GM12878 (cell line): ENCODE data around the gene CLPX.
A peak's percentile ranks its signal among the peaks of the same experiment; 100 is the strongest.

Experiments
- E4F1 ChIP-seq: fragments of 450-650 bp; IDR thresholded peaks from 2 replicates; pipeline ENCODE4 v1.6.1; 2018; ENCODE audit warnings: borderline replicate concordance, mild to moderate bottlenecking; ENCODE audit not compliant: partially characterized antibody
- EZH2 ChIP-seq: IDR thresholded peaks from 2 replicates; pipeline ENCODE4 v1.6.1; 2012; ENCODE audit warnings: low read depth, mild to moderate bottlenecking, control low read depth, inconsistent platforms, low read length, borderline replicate concordance; ENCODE audit not compliant: control insufficient read depth
- POLR2A ChIP-seq: IDR thresholded peaks from 2 replicates; pipeline ENCODE4 v1.6.1; 2011; ENCODE audit warnings: low read depth, mild to moderate bottlenecking, low read length
- POLR2AphosphoS5 ChIP-seq: IDR thresholded peaks from 2 replicates; pipeline ENCODE4 v1.6.1; 2011; ENCODE audit warnings: mild to moderate bottlenecking, low read length, inconsistent platforms
- RAD51 ChIP-seq: fragments of 450-650 bp; IDR thresholded peaks from 2 replicates; pipeline ENCODE4 v1.6.1; 2016; ENCODE audit warnings: moderate library complexity, mild to moderate bottlenecking, inconsistent platforms
- SIN3A ChIP-seq: IDR thresholded peaks from 2 replicates; pipeline ENCODE4 v1.6.1; 2012; ENCODE audit warnings: low read depth, low read length, improper control_type of control experiment
- SKIL ChIP-seq: fragments of 450-650 bp; IDR thresholded peaks from 2 replicates; pipeline ENCODE4 v1.6.1; 2017; ENCODE audit warnings: mild to moderate bottlenecking, low read depth, inconsistent platforms; ENCODE audit not compliant: poor library complexity, severe bottlenecking
- SRF ChIP-seq, 2 experiments: IDR thresholded peaks; 2 replicates each; pipeline ENCODE4 v1.6.1; 2011; ENCODE audit warnings: low read depth in 2 of 2, low read length in 2 of 2, mild to moderate bottlenecking in 1 of 2, moderate library complexity in 1 of 2
- TAF1 ChIP-seq: IDR thresholded peaks from 2 replicates; pipeline ENCODE4 v1.6.1; 2011; ENCODE audit warnings: mild to moderate bottlenecking, low read depth, low read length, borderline replicate concordance
- TBL1XR1 ChIP-seq: IDR thresholded peaks from 2 replicates; pipeline ENCODE4 v1.6.1; 2012; ENCODE audit warnings: low read depth, low read length, improper control_type of control experiment
- ZBTB33 ChIP-seq: fragments of 450-650 bp; IDR thresholded peaks from 2 replicates; pipeline ENCODE4 v1.6.1; 2017; ENCODE audit warnings: mild to moderate bottlenecking
- TF ChIP-seq, protein P1 (sequence below): IDR thresholded peaks from 2 replicates; pipeline ENCODE4 v1.6.1; 2012; ENCODE audit warnings: mild to moderate bottlenecking, low read depth, low read length

- TF ChIP-seq ZBTB33 (no peak), POLR2AphosphoS5 (peak; percentile 97), POLR2A (peak; percentile 93), EZH2 (no peak), E4F1 (no peak), TBL1XR1 (peak; percentile 38; the same call in 1 of the 2 replicates), SRF (IDR thresholded peaks at IDR 0.05; ENCODE audit: low read depth in 2 of 2, low read length in 2 of 2) (peak; percentile 49 to 85), RAD51 (no peak), SKIL (no peak), SIN3A (peak; percentile 77), TAF1 (peak; percentile 96)
- TF ChIP-seq, protein P1, sequence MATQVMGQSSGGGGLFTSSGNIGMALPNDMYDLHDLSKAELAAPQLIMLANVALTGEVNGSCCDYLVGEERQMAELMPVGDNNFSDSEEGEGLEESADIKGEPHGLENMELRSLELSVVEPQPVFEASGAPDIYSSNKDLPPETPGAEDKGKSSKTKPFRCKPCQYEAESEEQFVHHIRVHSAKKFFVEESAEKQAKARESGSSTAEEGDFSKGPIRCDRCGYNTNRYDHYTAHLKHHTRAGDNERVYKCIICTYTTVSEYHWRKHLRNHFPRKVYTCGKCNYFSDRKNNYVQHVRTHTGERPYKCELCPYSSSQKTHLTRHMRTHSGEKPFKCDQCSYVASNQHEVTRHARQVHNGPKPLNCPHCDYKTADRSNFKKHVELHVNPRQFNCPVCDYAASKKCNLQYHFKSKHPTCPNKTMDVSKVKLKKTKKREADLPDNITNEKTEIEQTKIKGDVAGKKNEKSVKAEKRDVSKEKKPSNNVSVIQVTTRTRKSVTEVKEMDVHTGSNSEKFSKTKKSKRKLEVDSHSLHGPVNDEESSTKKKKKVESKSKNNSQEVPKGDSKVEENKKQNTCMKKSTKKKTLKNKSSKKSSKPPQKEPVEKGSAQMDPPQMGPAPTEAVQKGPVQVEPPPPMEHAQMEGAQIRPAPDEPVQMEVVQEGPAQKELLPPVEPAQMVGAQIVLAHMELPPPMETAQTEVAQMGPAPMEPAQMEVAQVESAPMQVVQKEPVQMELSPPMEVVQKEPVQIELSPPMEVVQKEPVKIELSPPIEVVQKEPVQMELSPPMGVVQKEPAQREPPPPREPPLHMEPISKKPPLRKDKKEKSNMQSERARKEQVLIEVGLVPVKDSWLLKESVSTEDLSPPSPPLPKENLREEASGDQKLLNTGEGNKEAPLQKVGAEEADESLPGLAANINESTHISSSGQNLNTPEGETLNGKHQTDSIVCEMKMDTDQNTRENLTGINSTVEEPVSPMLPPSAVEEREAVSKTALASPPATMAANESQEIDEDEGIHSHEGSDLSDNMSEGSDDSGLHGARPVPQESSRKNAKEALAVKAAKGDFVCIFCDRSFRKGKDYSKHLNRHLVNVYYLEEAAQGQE: 0 out of 2 replicates have a peak, but pooled peaks have one; percentile 26
These were observed 51.5 kb downstream of the CLPX start, which contains the start of gene PDCD7 for GRCh38 chr15:65133548-65134200.
